Activated CD4-positive, alpha-beta memory T cell treated with anti-CD3 and anti-CD28 coated beads, Interleukin-2, amount 10 ng/mL, durations not matched to agents 7 days and 5 days (primary cell): Measurements from ENCODE around the gene ACVR1. TPM values are rescaled to one million over a fixed set of nuclear protein-coding genes. Genes with fewer than 3 reads are reported as not detected.

Experiments
- total RNA-seq, 2 experiments: library from RNA; stranded (reverse); gene quantifications; one replicate each; pipeline ENCODE4 v1.2.3, GENCODE V29; 2021

Gene ACVR1
- total RNA-seq, 2 experiments from 2014 or later: 24.2 to 27.6 TPM

Other genes starting within 250 kb of the ACVR1 start
- gene ACVR1C, start 247.5 kb downstream of the ACVR1 start, total RNA-seq: 1 to 10 TPM; 1.6 to 1.9 TPM
- not detected for gene UPP2, start 225.5 kb upstream of the ACVR1 start, total RNA-seq